ENCODE data around the gene NUP62CL. TPM values are rescaled to one million over a fixed set of nuclear protein-coding genes. Genes with fewer than 3 reads are reported as not detected.
"Not testable (repeated sequence)": the region's sequence is repeated elsewhere in the genome, so short reads cannot be mapped to it uniquely, and the experiment has no call there.

Gene NUP62CL
- not detected for polyA plus RNA-seq (2013, experiment 1 of 2; ENCODE audit: insufficient read length)
- polyA plus RNA-seq (2013, experiment 2 of 2; ENCODE audit: insufficient read length): not detected

- DNase-seq: peak; percentile 37
These were observed at the start of gene NUP62CL, which contains the start of gene DNAAF6 for GRCh38 chrX:107205770-107206696. TSS of gene NUP62CL (minus strand) at chrX:107206433. CDS start at chrX:107175146, 31,287 bp downstream. TSS of gene DNAAF6 (plus strand) at chrX:107206611. CDS start at chrX:107212876, 6,265 bp downstream.

GRCh38 chrX:107228486-107228819 lies 22.2 kb upstream of the NUP62CL start:
- DNase-seq: no peak

- no peak for DNase-seq
These were observed 21.7 kb upstream of the NUP62CL start for GRCh38 chrX:107227780-107228485.

- no peak for DNase-seq
These were observed 20.5 kb upstream of the NUP62CL start for GRCh38 chrX:107226757-107227156.

DNA sequence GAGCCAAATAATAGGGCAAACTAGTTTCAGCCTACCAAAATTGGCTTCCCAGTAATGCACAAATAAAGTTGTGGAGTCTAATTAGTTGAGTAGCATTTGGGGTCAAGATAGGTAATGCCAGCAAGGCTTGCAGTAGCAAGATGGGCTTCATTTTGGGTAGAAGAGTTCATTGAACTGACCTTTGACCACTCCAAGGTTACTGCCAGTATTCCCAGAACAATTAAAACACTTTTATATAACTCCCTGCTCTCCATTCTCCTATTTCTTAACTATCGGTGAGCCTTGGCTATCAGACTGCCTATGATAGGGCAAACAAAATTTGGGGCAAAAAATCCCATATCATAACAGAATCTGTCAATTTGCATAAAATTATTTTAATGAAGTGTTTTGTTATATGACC lies 7.2 kb upstream of the NUP62CL start:
- DNase-seq: no peak

GRCh38 chrX:107207943-107208342 lies 1.7 kb upstream of the NUP62CL start:
- no peak for DNase-seq

DNA sequence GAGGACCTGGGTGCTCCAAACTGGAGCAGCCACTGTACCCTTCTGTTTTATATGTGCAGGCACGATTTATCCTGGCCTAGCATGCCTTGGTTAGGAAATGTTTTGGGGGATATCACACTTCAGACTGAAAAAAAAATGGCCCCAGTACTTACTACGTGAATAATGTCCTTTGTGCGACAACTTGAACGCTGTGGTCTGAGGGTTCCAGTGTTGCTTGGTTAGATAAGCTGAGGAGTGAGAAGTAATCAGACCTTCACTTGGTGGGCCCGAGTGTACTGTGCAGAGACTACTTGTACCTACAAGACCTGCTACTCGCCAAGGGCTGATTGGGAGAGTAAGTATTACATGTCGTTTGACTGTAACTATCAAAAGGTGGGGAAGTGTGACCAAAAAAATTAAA lies 856 bp upstream of the NUP62CL start:
- no peak for DNase-seq

- no peak for DNase-seq
These were observed 448 bp upstream of the NUP62CL start for GRCh38 chrX:107206697-107207065.

- no peak for DNase-seq
These were observed 2.1 kb downstream of the NUP62CL start for GRCh38 chrX:107204068-107204605.

GRCh38 chrX:107199491-107199890 lies 6.7 kb downstream of the NUP62CL start:
- no peak for DNase-seq

DNA sequence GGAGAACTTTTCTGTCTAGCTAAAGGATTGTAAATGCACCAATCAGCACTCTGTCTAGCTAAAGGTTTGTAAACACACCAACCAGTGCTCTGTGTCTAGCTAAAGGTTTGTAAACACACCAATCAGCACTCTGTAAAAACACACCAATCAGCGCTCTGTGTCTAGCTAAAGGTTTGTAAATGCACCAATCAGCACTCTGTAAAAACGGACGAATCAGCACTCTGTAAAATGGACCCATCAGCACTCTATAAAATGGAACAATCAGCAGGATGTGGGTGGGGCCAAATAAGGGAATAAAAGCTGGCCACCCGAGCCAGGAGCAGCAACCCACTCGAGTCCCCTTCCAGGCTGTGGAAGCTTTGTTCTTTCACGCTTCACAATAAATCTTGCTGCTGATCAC lies 8.2 kb downstream of the NUP62CL start:
- not testable (repeated sequence) for DNase-seq

DNA sequence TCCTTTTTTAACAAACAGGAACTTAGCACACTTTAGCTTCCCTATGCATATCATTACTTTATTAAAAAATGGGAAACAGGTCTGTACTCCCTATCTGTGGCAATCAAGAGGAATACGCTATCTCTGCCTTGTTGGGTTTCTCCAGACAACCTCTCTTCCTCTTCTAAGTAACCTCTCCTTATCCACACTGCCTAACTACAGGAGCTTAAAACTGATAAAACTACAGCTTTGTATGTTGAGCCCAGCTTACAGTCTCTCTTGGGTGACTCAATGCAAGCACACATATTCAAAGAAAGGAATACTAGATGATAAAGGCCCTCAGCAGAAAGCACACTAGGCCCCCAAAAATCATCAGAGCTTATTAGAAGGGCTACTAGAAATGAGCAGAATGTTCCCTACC lies 8.9 kb downstream of the NUP62CL start:
- no peak for DNase-seq

DNA sequence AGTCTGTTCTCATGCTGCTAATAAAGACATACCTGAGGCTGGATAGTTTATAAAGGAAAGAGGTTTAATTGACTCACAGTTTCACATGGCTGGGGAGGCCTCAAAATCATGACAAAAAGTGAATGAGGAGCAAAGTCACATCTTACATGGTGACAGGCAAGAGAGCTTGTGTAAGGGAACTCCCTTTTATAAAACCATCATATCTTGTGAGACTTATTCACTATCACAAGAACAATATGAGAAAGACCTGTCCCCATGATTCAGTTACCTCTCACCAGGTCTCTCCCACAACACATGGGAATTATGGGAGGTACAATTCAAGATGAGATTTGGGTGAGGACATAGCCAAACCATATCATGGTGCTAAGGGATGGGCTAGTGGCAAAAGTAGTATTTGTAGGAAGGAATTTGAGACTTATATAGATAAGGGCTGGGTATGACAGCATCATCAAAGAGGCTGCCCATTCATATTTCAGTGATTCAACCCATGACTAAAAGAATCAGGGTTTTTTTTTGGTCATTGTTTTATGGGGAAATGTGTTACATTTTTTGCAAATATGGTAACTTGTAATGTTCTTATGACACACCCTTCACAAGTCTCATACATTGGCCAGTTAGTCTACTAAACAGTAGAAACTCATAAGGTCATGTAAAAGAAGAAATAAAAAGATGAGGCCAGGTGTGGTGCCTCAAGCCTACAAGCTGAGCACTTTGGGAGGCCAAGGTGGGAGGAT lies 34.7 kb downstream of the NUP62CL start:
- no peak for DNase-seq

DNA sequence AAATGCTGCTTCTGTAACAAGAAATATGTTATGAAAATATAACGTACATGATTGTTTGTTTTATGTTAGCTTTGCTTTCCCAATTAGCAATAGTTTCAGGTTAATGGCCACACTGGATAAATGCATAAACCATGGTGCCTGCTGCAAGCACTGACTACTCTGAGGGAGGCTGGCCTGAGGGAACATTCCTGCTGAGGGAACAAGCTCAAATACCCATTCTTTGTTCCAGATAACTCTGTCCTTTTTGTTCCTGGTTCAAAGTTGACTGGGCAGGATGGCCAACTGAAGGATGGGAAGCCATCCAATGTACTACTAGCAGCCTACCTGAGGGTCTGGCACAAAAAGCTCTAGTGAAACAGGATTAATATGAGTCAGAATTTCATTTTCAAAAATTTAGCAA lies 37.5 kb downstream of the NUP62CL start:
- DNase-seq: no peak

DNA sequence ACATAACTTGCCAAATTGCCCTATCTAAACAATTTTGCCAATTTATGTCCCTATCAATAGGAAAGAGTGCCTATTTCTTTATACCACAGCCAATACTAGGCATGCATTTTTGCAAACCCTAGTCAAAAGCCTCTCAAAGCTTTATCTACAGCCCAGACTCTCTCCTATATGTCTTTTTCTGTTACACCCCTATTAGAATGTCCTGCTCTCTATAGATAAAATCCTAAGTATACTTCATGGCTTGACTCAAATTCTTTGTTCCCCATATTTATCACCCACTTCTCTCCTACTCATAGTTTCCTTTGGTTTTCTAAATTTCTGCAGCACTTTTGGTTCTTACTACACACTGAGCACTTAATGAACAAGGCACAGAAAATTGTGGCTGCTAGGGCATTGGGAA lies 38.0 kb downstream of the NUP62CL start:
- no peak for DNase-seq

GRCh38 chrX:107167163-107167921 lies 38.9 kb downstream of the NUP62CL start:
- no peak for DNase-seq

GRCh38 chrX:107157618-107158017 lies 48.6 kb downstream of the NUP62CL start:
- DNase-seq: not testable (repeated sequence)

DNA sequence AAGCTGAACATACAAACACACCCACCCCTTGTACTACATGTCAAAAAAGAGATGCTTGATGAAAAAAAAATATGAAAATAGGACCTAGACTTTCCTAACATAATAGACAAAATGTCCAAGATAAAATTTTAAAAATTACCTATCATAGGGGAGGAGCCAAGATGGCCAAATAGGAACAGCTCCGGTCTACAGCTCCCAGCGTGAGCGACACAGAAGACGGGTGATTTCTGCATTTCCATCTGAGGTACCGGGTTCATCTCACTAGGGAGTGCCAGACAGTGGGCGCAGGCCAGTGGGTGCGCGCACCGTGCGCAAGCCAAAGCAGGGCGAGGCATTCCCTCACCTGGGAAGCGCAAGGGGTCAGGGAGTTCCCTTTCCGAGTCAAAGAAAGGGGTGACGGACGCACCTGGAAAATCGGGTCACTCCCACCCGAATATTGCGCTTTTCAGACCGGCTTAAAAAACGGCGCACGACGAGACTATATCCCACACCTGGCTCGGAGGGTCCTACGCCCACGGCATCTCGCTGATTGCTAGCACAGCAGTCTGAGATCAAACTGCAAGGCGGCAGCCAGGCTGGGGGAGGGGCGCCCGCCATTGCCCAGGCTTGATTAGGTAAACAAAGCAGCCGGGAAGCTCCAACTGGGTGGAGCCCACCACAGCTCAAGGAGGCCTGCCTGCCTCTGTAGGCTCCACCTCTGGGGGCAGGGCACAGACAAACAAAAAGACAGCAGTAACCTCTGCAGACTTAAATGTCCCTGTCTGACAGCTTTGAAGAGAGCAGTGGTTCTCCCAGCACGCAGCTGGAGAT lies 50.4 kb downstream of the NUP62CL start:
- DNase-seq: not testable (repeated sequence)

DNA sequence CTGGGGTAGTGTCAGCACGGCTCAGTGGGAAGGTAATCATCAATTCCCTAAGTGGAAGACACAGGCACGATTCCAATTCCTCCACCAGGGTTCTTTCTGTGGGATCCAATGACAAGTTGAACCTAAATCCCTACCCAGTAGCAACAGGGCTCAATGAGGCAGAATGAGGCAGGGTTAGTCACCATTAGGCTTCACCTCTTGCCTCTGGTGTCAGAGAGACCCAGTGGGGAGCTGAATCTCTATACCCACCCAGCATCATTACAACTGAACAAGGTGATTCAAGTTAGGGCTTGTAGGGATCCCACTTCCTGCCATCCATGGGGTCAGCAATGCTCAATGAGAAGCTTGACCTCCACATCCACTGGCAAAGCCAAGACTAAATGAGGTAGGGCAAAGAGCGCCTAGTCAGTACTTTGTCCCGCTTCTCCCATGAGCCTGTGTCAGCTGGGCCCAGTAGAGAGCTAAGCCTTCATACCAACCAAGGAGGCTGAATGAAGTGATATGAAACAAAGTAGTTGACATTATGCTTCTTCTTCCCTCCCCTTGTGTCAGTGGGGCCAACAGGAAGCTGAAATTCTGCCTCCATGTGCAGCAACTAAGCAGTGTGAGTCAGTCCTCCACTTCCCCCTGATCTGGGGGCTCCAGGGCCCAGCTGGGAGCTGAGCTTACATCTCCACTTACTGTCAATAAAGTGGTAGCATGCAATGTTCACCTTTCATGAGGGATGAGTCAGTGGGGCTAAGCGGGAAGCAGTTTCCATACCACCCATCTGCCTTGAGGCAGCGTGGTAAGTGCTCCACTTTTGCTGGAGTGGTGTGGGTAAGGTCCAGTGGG lies 51.2 kb downstream of the NUP62CL start:
- DNase-seq: peak; percentile 31

GRCh38 chrX:107153005-107153404 lies 53.2 kb downstream of the NUP62CL start:
- no peak for DNase-seq
